ENCODE measurements around the gene CCDC12.
A peak's percentile ranks its signal among the peaks of the same experiment; 100 is the strongest.

The CCDC12 gene

GRCh38 chr3:46928282-46928681, 48.3 kb downstream of the CCDC12 start:
- no peak overlapping the region for H3K27ac ChIP-seq (ENCODE audit: low read length)
- H3K9ac ChIP-seq (ENCODE audit: low read length) = no peak overlapping the region
- H2AFZ ChIP-seq (ENCODE audit: low read length) = no peak overlapping the region
- peak; percentile 52 for DNase-seq
- no peak overlapping the region for H3K4me3 ChIP-seq (ENCODE audit: low read length)
- peaks cover 17% of the 10 kb centered on the region for H3K36me3 ChIP-seq (replicated peaks; ENCODE audit: insufficient read depth, low read length)
- H3K9me3 ChIP-seq (replicated peaks; ENCODE audit: insufficient read depth, low read length) = no peaks in the 10 kb centered on the region
- H4K20me1 ChIP-seq (ENCODE audit: insufficient read depth, low read length) = peaks cover 23% of the 10 kb centered on the region
- H3K4me2 ChIP-seq (ENCODE audit: low read depth, low read length) = no peak overlapping the region
- peaks cover 83% of the 10 kb centered on the region for H3K79me2 ChIP-seq (ENCODE audit: low read length)
- no peaks in the 10 kb centered on the region for H3K27me3 ChIP-seq (replicated peaks; ENCODE audit: insufficient read depth, low read length)
- no peaks in the 10 kb centered on the region for H3K9me2 ChIP-seq (replicated peaks; ENCODE audit: insufficient read depth, low read length)
- H3F3A ChIP-seq (ENCODE audit: insufficient read depth, low read length) = peaks cover 22% of the 10 kb centered on the region
- H3K4me1 ChIP-seq (ENCODE audit: low read length) = peaks cover 57% of the 10 kb centered on the region
- TF ChIP-seq EZH2phosphoT487 (IDR thresholded peaks at IDR 0.05; ENCODE audit: low read length) (no peak), EZH2 (optimal IDR thresholded peaks at IDR 0.05; ENCODE audit: low read depth, low read length) (no peak)
- TF ChIP-seq, protein P1, sequence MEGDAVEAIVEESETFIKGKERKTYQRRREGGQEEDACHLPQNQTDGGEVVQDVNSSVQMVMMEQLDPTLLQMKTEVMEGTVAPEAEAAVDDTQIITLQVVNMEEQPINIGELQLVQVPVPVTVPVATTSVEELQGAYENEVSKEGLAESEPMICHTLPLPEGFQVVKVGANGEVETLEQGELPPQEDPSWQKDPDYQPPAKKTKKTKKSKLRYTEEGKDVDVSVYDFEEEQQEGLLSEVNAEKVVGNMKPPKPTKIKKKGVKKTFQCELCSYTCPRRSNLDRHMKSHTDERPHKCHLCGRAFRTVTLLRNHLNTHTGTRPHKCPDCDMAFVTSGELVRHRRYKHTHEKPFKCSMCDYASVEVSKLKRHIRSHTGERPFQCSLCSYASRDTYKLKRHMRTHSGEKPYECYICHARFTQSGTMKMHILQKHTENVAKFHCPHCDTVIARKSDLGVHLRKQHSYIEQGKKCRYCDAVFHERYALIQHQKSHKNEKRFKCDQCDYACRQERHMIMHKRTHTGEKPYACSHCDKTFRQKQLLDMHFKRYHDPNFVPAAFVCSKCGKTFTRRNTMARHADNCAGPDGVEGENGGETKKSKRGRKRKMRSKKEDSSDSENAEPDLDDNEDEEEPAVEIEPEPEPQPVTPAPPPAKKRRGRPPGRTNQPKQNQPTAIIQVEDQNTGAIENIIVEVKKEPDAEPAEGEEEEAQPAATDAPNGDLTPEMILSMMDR (IDR thresholded peaks at IDR 0.05; ENCODE audit: low read length) = no peak

DNA sequence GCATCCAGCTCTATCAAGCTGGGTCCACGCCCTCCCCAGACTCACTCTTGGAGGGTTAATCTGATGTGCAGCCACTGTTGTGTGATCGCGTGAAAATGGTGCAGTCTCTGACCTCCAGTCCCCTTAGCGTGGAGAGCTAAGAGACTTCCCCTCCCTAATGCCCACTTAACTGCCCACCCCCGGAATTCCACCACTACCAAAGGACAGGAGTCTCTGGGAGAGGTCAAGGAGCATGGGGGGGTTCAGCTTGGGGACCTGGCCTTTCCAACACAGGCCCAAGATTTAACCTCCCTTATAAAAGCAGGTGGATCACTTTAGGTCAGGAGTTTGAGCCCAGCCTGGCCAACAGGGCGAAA, 48.8 kb downstream of the CCDC12 start:
- DNase-seq = no peak
- Histone ChIP-seq H3K4me2 (ENCODE audit: low read depth, low read length) (peak overlapping the region; percentile 51), H2AFZ (ENCODE audit: low read length) (no peak overlapping the region), H3K9ac (ENCODE audit: low read length) (no peak overlapping the region), H3K9me2 (replicated peaks; ENCODE audit: insufficient read depth, low read length) (no peaks in the 10 kb centered on the region), H3F3A (ENCODE audit: insufficient read depth, low read length) (peaks cover 22% of the 10 kb centered on the region), H4K20me1 (ENCODE audit: insufficient read depth, low read length) (peaks cover 22% of the 10 kb centered on the region), H3K79me2 (ENCODE audit: low read length) (peaks cover 82% of the 10 kb centered on the region), H3K9me3 (replicated peaks; ENCODE audit: insufficient read depth, low read length) (no peaks in the 10 kb centered on the region), H3K27ac (ENCODE audit: low read length) (peak overlapping the region; percentile 45; the same call in 1 of the 2 replicates), H3K27me3 (replicated peaks; ENCODE audit: insufficient read depth, low read length) (no peaks in the 10 kb centered on the region), H3K4me3 (ENCODE audit: low read length) (0 out of 2 replicates have a peak overlapping the region, but pooled peaks have one; percentile 3), H3K36me3 (replicated peaks; ENCODE audit: insufficient read depth, low read length) (peaks cover 17% of the 10 kb centered on the region), H3K4me1 (ENCODE audit: low read length) (peaks cover 52% of the 10 kb centered on the region)
- TF ChIP-seq, protein P1 (IDR thresholded peaks at IDR 0.05; ENCODE audit: low read length) = no peak
- no peak for TF ChIP-seq EZH2 (optimal IDR thresholded peaks at IDR 0.05; ENCODE audit: low read depth, low read length)
- TF ChIP-seq EZH2phosphoT487 (IDR thresholded peaks at IDR 0.05; ENCODE audit: low read length) = no peak

DNA sequence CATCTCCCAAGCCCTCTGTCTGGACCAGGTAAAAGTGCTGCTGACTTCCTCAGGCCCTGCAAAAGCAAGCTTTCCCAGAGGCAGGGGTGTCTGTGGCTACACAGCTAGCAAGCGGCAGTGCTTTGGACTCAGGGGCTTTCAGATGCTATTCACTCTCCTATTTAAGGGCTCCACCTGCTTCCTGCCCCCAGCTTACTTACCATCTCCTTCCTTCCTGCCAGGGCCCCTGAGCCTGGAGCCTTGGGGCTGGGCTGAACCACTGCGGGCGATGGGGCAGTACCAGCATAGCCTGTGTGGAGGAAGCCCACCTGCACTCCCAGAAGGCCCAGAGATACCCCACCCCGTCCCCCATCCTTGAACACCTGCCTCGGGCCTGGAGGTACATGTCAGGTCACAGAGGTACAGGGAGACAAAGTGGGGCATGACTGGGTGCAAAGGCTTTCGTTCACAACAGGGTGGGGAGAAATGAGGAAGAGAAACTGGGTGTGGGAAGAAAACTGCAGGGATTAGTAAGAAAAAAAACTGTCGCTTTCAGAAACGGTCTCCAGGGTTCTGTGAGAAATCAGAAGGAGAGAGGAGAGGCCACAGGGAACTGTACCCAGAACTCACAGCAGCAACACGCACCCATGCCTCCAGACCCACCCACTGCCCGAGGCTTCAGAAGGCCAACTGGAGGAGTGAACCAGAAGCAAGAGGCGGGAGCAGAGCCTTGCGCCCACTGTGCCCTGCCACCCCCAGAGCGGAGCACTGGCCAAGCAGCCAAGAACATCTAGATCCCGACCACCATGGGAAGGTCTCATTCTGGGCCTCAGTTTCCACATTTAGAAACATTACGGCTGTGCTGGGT, 49.5 kb downstream of the CCDC12 start:
- Histone ChIP-seq H3K9ac (ENCODE audit: low read length) (no peak overlapping the region), H3K79me2 (ENCODE audit: low read length) (peaks cover 76% of the 10 kb centered on the region)

More for the DNA sequence above, 49.5 kb downstream of the CCDC12 start:
- peak; percentile 61 for DNase-seq
- Histone ChIP-seq H4K20me1 (ENCODE audit: insufficient read depth, low read length) (peaks cover 17% of the 10 kb centered on the region), H3K27ac (ENCODE audit: low read length) (peak overlapping the region; percentile 45; the same call in 1 of the 2 replicates), H3K27me3 (replicated peaks; ENCODE audit: insufficient read depth, low read length) (no peaks in the 10 kb centered on the region), H2AFZ (ENCODE audit: low read length) (no peak overlapping the region), H3K4me1 (ENCODE audit: low read length) (peaks cover 46% of the 10 kb centered on the region), H3K36me3 (replicated peaks; ENCODE audit: insufficient read depth, low read length) (peaks cover 17% of the 10 kb centered on the region), H3F3A (ENCODE audit: insufficient read depth, low read length) (peaks cover 22% of the 10 kb centered on the region), H3K4me3 (ENCODE audit: low read length) (0 out of 2 replicates have a peak overlapping the region, but pooled peaks have one; percentile 3), H3K4me2 (ENCODE audit: low read depth, low read length) (peak overlapping the region; percentile 51), H3K9me2 (replicated peaks; ENCODE audit: insufficient read depth, low read length) (no peaks in the 10 kb centered on the region), H3K9me3 (replicated peaks; ENCODE audit: insufficient read depth, low read length) (no peaks in the 10 kb centered on the region)
- TF ChIP-seq EZH2phosphoT487 (IDR thresholded peaks at IDR 0.05; ENCODE audit: low read length) (no peak), EZH2 (optimal IDR thresholded peaks at IDR 0.05; ENCODE audit: low read depth, low read length) (no peak)
- TF ChIP-seq, protein P1 (IDR thresholded peaks at IDR 0.05; ENCODE audit: low read length) = no peak
